GM18502 (cell line): Measurements from ENCODE around the gene ACP2.

Source experiments
- ATAC-seq: cut with Tn5 transposase; IDR thresholded peaks from one replicate; pipeline ENCODE4 v1.9.1; 2021; ENCODE audit warnings: mild to moderate bottlenecking; ENCODE audit not compliant: unreplicated experiment, poor library complexity

Gene ACP2

GRCh38 chr11:47248664-47249377 lies at the start of gene ACP2:
ACP2 (minus strand) TSS chr11:47248814; CDS start chr11:47248789, 25 bp downstream.
- ATAC-seq = peak; percentile 96

GRCh38 chr11:47296045-47296444 lies 47.4 kb upstream of the ACP2 start:
- no peak for ATAC-seq

DNA sequence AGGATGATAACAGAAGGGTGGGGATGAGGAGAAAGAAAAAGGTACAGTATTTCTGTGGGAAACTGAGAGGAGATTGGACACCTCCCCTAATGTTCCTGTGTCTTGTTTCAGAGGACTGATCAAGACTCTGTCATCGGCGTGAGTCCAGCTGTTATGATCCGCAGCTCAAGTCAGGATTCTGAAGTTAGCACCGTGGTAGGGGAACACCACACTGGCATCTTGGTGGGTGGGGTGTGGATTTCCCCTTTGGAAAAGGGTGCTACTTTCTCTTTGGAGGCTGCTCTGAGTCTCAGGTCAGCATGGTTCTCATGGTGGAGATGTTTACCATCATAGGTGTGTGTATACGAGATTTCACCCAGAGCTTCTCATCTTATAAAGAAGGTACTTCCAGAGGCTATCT lies 46.8 kb upstream of the ACP2 start:
- no peak for ATAC-seq

- no peak for ATAC-seq
Measured at GRCh38 chr11:47289856-47290255, 41.2 kb upstream of the ACP2 start.

- ATAC-seq = no peak
Measured at GRCh38 chr11:47288066-47288465, 39.5 kb upstream of the ACP2 start.

GRCh38 chr11:47285969-47286770 lies 37.6 kb upstream of the ACP2 start:
- no peak for ATAC-seq

GRCh38 chr11:47284151-47284550 lies 35.5 kb upstream of the ACP2 start:
- ATAC-seq = no peak

- no peak for ATAC-seq
Measured at GRCh38 chr11:47282462-47282861, 33.8 kb upstream of the ACP2 start.

- no peak for ATAC-seq
Measured at GRCh38 chr11:47280860-47281259, 32.2 kb upstream of the ACP2 start.

DNA sequence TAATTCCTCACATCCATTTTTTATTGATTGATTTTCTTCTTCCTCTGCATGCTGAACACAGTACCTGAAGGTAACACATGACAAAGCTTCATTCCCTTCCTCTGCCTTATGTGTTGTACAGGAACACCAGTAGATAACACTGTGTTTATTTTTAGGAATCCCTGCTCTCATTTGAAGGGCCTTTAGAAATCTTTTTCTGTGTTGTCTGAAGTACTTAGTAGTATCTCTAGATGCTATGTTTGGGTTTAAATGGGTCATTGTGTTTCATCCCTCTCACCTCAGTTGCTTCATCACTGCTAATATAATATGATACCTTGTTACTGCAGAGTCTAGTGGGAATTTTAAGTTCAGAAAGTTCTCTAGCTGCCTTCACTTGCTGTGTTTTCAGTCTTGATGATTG lies 31.5 kb upstream of the ACP2 start:
- ATAC-seq = no peak

DNA sequence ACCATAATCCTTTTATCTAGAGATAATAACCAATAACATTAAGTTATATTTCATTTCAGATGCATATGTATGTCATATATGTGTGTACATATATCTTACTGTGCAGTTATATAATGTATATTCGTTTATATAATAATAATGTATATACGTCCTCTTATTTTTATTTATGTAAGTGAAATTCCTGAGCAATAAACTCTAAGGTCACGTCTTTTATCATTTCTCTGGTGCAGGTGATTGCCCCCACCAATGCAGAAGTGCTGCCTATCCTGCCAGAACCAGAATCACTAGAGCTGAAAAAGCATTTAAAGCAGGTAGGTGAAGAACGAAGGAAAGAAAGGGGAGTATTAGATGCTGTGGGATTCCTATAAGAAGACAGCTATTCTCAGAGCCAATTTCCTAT lies 30.2 kb upstream of the ACP2 start:
- no peak for ATAC-seq

- ATAC-seq = no peak
Measured at GRCh38 chr11:47278058-47278457, 29.4 kb upstream of the ACP2 start.

DNA sequence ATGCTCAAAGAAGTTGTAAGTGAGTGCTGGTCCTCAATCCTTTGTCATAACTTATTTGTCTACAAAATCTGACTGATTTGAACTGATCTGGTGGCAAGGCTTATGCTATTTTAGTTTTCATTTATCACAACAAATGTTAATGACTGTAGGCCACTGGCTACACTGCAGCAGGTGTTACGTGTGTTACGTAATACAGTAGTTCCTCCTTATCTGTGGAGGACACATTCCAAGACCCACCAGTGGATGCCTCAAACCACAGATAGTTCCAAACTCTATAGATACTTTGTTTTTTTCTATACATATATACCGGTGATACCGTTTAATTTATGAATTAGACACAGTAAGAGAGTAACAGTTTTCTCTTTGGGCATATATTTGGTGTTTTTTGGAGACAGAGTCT lies 28.3 kb upstream of the ACP2 start:
- no peak for ATAC-seq

DNA sequence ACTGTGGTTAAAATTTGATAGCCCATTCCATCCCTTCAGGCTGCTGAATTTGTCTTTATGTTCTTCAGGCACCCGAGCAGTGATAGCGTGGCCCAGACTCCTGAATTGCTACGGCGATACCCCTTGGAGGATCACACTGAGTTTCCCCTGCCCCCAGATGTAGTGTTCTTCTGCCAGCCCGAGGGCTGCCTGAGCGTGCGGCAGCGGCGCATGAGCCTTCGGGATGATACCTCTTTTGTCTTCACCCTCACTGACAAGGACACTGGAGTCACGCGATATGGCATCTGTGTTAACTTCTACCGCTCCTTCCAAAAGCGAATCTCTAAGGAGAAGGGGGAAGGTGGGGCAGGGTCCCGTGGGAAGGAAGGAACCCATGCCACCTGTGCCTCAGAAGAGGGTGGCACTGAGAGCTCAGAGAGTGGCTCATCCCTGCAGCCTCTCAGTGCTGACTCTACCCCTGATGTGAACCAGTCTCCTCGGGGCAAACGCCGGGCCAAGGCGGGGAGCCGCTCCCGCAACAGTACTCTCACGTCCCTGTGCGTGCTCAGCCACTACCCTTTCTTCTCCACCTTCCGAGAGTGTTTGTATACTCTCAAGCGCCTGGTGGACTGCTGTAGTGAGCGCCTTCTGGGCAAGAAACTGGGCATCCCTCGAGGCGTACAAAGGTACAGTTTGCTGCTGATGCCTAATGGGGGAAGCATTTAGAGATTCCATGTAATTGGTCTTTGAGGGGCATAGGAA lies 26.1 kb upstream of the ACP2 start:
- no peak for ATAC-seq

- no peak for ATAC-seq
Measured at GRCh38 chr11:47272706-47273105, 24.1 kb upstream of the ACP2 start.

DNA sequence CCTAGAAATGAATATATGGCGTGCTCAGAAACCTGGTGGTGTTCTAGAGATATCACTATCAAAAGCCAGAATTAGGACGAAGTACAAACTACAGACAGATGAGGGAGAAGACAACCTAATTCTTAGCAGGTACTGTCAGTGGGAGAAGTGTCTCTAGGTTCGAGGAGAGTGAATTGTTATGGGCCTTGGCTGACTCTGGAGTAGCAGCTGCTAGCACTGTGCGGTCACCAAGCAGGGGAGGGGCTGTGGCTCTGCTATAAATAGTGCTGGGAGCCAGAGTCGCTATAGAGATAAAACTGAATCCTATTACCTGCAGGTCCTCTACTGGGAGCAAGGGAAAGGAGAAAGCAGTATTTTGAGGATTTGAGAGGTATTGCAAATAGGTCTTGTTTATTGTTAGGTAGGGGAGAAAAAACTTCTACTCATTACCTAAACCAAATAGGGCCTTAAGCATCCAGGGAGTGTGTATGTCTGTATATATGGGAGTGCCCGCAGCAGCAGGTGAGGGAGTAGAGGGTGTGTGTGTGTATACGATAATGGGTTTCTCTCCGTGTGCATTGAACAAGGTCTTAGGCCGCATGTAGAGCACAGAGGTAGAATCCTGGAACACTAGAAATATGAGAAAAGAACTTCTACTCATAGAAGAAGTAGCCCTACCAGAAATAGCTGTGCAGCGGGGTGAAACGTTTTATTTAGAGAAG lies 23.5 kb upstream of the ACP2 start:
- no peak for ATAC-seq

- ATAC-seq = no peak
Measured at GRCh38 chr11:47271328-47271727, 22.7 kb upstream of the ACP2 start.

GRCh38 chr11:47270331-47271271 lies 22.0 kb upstream of the ACP2 start:
- ATAC-seq = no peak

GRCh38 chr11:47269829-47270305 lies 21.3 kb upstream of the ACP2 start, which contains the start of gene MADD:
MADD (plus strand) TSS chr11:47270133.
- peak; percentile 74 for ATAC-seq
